Peyer's patch (tissue), 4 donors: ENCODE data around the gene MMP11.

Experiments used
- POLR2A ChIP-seq, 2 donors: fragments of 450-650 bp; IDR thresholded peaks; one replicate each; pipeline ENCODE4 v1.5.1; 2017; ENCODE audit warnings: antibody characterized with exemption in 2 of 2, mild to moderate bottlenecking in 2 of 2, moderate library complexity in 2 of 2
- TF ChIP-seq, protein P1 (sequence below), 6 experiments: fragments of 450-650 bp in 4 of 6; fragments of 200-600 bp in 2 of 6; sonication (generic) in 1 of 6; IDR thresholded peaks; one replicate each; pipeline ENCODE4 v1.5.1; 2017 to 2019; ENCODE audit warnings: antibody characterized with exemption in 6 of 6, mild to moderate bottlenecking in 3 of 6, moderate library complexity in 1 of 6

DNA sequence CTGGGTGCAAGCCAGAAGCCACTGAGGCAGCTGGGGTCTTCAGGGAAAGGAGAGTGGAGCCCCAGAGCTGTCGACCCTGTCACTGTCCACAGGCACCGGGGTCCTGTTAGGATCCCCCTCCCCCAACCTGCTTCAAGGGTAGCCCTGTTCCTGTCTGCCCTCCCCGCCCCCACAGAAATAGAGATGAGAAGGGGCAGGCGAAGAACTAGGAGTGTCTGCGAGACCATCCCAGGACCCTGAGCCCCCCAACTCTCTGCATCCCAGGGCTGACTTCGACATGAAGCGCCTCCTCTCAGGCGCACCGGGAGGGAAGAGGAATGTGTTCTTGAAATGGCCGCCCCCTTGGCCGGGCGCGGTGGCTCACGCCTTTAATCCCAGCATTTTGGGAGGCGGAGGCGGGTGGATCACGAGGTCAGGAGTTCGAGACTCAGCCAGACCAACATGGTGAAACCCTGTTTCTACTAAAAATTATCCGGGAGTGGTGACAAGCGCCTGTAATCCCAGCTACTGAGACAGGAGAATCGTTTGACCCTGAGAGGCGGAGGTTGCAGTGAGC is 21.1 kb upstream of the MMP11 start:
- TF ChIP-seq POLR2A (IDR thresholded peaks at IDR 0.05) = peak in 1 of 2 donors; percentile 7
- TF ChIP-seq, protein P1, sequence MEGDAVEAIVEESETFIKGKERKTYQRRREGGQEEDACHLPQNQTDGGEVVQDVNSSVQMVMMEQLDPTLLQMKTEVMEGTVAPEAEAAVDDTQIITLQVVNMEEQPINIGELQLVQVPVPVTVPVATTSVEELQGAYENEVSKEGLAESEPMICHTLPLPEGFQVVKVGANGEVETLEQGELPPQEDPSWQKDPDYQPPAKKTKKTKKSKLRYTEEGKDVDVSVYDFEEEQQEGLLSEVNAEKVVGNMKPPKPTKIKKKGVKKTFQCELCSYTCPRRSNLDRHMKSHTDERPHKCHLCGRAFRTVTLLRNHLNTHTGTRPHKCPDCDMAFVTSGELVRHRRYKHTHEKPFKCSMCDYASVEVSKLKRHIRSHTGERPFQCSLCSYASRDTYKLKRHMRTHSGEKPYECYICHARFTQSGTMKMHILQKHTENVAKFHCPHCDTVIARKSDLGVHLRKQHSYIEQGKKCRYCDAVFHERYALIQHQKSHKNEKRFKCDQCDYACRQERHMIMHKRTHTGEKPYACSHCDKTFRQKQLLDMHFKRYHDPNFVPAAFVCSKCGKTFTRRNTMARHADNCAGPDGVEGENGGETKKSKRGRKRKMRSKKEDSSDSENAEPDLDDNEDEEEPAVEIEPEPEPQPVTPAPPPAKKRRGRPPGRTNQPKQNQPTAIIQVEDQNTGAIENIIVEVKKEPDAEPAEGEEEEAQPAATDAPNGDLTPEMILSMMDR (IDR thresholded peaks at IDR 0.05) = no peak
